Heart left ventricle (tissue), 16 donors: ENCODE results near the gene TMEM273. TPM values are rescaled to one million over a fixed set of nuclear protein-coding genes. Genes with fewer than 3 reads are reported as not detected.

Source experiments
- ATAC-seq, 4 donors: fragments of 200-7000 bp; cut with Tn5 transposase; one replicate each; pipeline ENCODE4 v1.9.1; 2020 to 2022; ENCODE audit warnings: moderate library complexity in 4 of 4, mild to moderate bottlenecking in 3 of 4, moderate number of reproducible peaks in 1 of 4
- DNase-seq, 5 donors: peaks; one replicate each; pipeline ENCODE4 v3.0.0-alpha.2; 2020
- H3K27ac ChIP-seq, 12 donors: fragments of 200-600 bp; sonication (generic) in 4 of 12; one replicate each; pipeline versions ENCODE4 v1.5.0 to v1.8.0; 2016 to 2022; ENCODE audit warnings: mild to moderate bottlenecking in 2 of 12
- H3K27me3 ChIP-seq, 9 donors: fragments of 200-600 bp; sonication (generic) in 2 of 9; one replicate each; pipeline versions ENCODE4 v1.5.1 to v1.8.0; 2016 to 2022; ENCODE audit warnings: mild to moderate bottlenecking in 3 of 9
- H3K36me3 ChIP-seq, 9 donors: fragments of 200-600 bp; sonication (generic) in 2 of 9; one replicate each; pipeline versions ENCODE4 v1.5.0 to v1.8.0; 2018 to 2022; ENCODE audit warnings: mild to moderate bottlenecking in 2 of 9
- H3K4me1 ChIP-seq, 12 donors: fragments of 200-600 bp; sonication (generic) in 4 of 12; one replicate each; pipeline versions ENCODE4 v1.5.0 to v1.8.0; 2016 to 2022; ENCODE audit warnings: mild to moderate bottlenecking in 3 of 12
- H3K4me3 ChIP-seq, 12 donors: fragments of 200-600 bp; sonication (generic) in 4 of 12; one replicate each; pipeline versions ENCODE4 v1.5.0 to v1.8.0; 2017 to 2022; ENCODE audit warnings: mild to moderate bottlenecking in 9 of 12, moderate library complexity in 4 of 12
- H3K9me3 ChIP-seq, 12 donors: fragments of 200-600 bp; sonication (generic) in 4 of 12; one replicate each; pipeline versions ENCODE4 v1.5.0 to v1.8.0; 2016 to 2022; ENCODE audit warnings: mild to moderate bottlenecking in 1 of 12
- POLR2A ChIP-seq, 2 donors: fragments of 450-650 bp; IDR thresholded peaks; one replicate each; pipeline ENCODE4 v1.6.1; 2017; ENCODE audit warnings: antibody characterized with exemption in 2 of 2, mild to moderate bottlenecking in 2 of 2, moderate library complexity in 2 of 2
- WGBS, 4 donors: extraction: QIAGEN DNeasy Blood & Tissue Kit in 2 of 4; methylation state at CpG; one replicate each; pipeline versions ENCODE4 v1.1.5 to v1.1.7; 2013 to 2018; 5-methylcytosine and 5-hydroxymethylcytosine counted together
- intact Hi-C, 10 donors: fragments of 100-400 bp; cut with DNase I; formaldehyde crosslinking; loops; one replicate each; pipeline versions ENCODE4 v1.11.1 to v1.14.2; 2022
- polyA plus RNA-seq, 2 donors: library from polyadenylated mRNA; stranded (reverse); fragments of 200-250 nt; gene quantifications; one replicate each; pipeline ENCODE4 v1.2.3, GENCODE V29; 2013
- total RNA-seq, 9 donors: library from RNA; depleted of rRNA in 2 of 9; stranded (reverse); fragments of >200 nt in 2 of 9; fragmentation: NEBNext Ultra II Directional in 3 of 9; extraction: Animal tissue kit (Norgen Biotek cat#: 25700) in 3 of 9; gene quantifications; one replicate each; pipeline versions ENCODE4 v1.1.0 to v1.2.4, GENCODE V29; 2016 to 2023
- TF ChIP-seq, protein P1 (sequence below), 12 donors: fragments of 200-600 bp; sonication (generic) in 4 of 12; IDR thresholded peaks; one replicate each; pipeline versions ENCODE4 v1.5.0 to v1.8.0; 2018 to 2022; ENCODE audit warnings: antibody characterized with exemption in 12 of 12, mild to moderate bottlenecking in 5 of 12
- donor health status: ischemic (EF 13 %, LVEDD 7.1; RV severe dilation, severe dysfunction).
- donor health status: healthy with polysubstance abuse.
- donor health status: DM: no; HTN: yes; CAD: no.
- donor health status: DM: no; HTN: no; CAD: no.
- donor health status: ischemic (EF 25% LVEDD 6.9; RV normal size, moderate dysfunction).
- donor health status: ischemic (EF 25% LVEDD 5.7; RV mildly dilated, moderate dysfunction).
- donor health status: healthy.
- donor health status: DM: yes; HTN: yes; CAD: no.
- donor health status: ischemic (EF 35%, LVEDD 5.7; RV mildly dilated, moderate dysfunction).
- donor health status: nonischemic (EF 11% LVEDD 7.7; RV severe dilation, severe dysfunction).
- donor health status: DM: yes; HTN: yes; CAD: no.
- donor health status: PGD.
- donor health status: ischemic (EF 29% LVEDD 5.4; RV normal size, mild dysfunction).
- donor health status: nonischemic (EF 23%, LVEDD 6.1; RV moderate dilation, normal function).

The TMEM273 gene
- total and polyA plus RNA-seq, 11 donors = 7.9 to 38.7 (median 16.9) TPM

DNA sequence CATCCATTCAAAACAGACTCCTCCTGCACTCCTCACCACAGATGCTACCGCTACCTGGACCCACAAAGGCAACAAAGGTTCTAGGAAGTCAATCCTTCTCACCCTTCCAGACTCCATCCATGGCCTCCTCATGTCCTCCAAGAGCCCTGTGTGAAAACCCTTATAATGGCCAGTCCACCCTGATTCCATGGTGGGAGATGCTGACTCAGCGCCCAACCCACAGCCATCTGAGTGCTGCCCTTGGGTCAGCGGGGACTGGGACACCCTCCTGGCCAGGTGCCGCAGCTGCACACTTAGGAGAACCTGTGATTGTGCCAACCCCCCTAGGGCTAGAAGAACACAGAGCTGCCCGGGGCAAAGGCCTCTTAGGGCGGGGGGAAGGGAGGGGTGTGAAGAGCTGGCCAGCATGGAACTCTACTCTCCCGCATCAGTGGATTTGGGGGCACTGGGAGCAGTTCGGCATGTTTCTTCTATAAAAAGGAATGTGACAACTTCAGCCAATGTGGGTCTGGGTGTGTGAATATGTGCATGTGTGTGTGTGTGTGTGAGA, 25.4 kb downstream of the TMEM273 start:
- WGBS, 4 donors = 86 to 91% (median 89%) methylated on average over 7 to 8 of the region's 8 CpGs
- TF ChIP-seq, protein P1, sequence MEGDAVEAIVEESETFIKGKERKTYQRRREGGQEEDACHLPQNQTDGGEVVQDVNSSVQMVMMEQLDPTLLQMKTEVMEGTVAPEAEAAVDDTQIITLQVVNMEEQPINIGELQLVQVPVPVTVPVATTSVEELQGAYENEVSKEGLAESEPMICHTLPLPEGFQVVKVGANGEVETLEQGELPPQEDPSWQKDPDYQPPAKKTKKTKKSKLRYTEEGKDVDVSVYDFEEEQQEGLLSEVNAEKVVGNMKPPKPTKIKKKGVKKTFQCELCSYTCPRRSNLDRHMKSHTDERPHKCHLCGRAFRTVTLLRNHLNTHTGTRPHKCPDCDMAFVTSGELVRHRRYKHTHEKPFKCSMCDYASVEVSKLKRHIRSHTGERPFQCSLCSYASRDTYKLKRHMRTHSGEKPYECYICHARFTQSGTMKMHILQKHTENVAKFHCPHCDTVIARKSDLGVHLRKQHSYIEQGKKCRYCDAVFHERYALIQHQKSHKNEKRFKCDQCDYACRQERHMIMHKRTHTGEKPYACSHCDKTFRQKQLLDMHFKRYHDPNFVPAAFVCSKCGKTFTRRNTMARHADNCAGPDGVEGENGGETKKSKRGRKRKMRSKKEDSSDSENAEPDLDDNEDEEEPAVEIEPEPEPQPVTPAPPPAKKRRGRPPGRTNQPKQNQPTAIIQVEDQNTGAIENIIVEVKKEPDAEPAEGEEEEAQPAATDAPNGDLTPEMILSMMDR (IDR thresholded peaks at IDR 0.05) = no peak
- TF ChIP-seq POLR2A (IDR thresholded peaks at IDR 0.05) = no peak
- peaks cover 0 to 50% (median 18%) of the 10 kb centered on the region in 9 donors for H3K36me3 ChIP-seq
- H3K9me3 ChIP-seq = no peaks in the 10 kb centered on the region
- H3K4me3 ChIP-seq = no peak overlapping the region
- ATAC-seq (no peak), DNase-seq (no peak)
- no peak overlapping the region for H3K27ac ChIP-seq
- intact Hi-C loops = loop anchor here (2.0 to 10.0 kb wide), 8 partner anchors 51 to 608 kb away; no protein-coding TSS in a partner anchor
- H3K4me1 ChIP-seq = peaks cover 0 to 17% (median 4%) of the 10 kb centered on the region in 12 donors
- H3K27me3 ChIP-seq = no peaks in the 10 kb centered on the region

DNA sequence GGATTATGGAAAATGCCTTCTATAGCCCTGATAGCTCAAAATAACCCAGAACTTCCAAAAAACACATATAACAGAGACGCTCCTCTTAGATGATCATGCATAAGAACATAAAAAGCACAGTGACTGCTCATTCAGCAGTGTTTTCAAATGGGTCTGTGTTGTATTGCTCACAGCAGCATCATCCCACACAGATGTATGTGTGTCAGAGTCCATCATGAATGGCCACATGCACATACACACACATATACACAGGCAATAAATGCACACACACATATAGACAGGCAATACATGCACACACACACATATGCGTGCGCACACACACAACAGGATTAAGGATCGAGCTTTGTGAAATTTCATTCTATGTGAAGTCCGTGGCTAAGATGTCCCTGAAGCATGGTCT, 26.1 kb downstream of the TMEM273 start:
- H3K4me3 ChIP-seq = no peak overlapping the region
- intact Hi-C loops = loop anchor here (2.0 to 10.0 kb wide), 8 partner anchors 50 to 607 kb away; no protein-coding TSS in a partner anchor
- no peaks in the 10 kb centered on the region for H3K27me3 ChIP-seq
- H3K9me3 ChIP-seq = no peaks in the 10 kb centered on the region
- H3K27ac ChIP-seq = no peak overlapping the region
- TF ChIP-seq, protein P1 (IDR thresholded peaks at IDR 0.05) = no peak
- TF ChIP-seq POLR2A (IDR thresholded peaks at IDR 0.05) = no peak
- H3K36me3 ChIP-seq = peaks cover 0 to 45% (median 18%) of the 10 kb centered on the region in 9 donors
- ATAC-seq (no peak), DNase-seq (no peak)
- H3K4me1 ChIP-seq = peaks cover 0 to 14% (median under 1%) of the 10 kb centered on the region in 12 donors
- WGBS, 4 donors = 78 to 92% (median 86%) methylated on average over 5 of the region's 5 CpGs

GRCh38 chr10:49161411-49161997, 26.7 kb downstream of the TMEM273 start:
- ATAC-seq (peak; percentile 47 to 81 (median 66)), DNase-seq (no peak)
- intact Hi-C loops = loop anchor here (2.0 to 10.0 kb wide), 9 partner anchors 49 to 607 kb away; no protein-coding TSS in a partner anchor
- WGBS, 4 donors = 52 to 58% (median 55%) methylated on average over 8 of the region's 8 CpGs
- no peak overlapping the region for H3K27ac ChIP-seq
- no peak overlapping the region for H3K4me3 ChIP-seq
- H3K9me3 ChIP-seq = no peaks in the 10 kb centered on the region
- no peak for TF ChIP-seq POLR2A (IDR thresholded peaks at IDR 0.05)
- TF ChIP-seq, protein P1 (IDR thresholded peaks at IDR 0.05) = peak; percentile 20 to 66 (median 46)
- peaks cover 0 to 42% (median 17%) of the 10 kb centered on the region in 9 donors for H3K36me3 ChIP-seq
- peaks cover 0 to 12% (median 0%) of the 10 kb centered on the region in 12 donors for H3K4me1 ChIP-seq
- H3K27me3 ChIP-seq = no peaks in the 10 kb centered on the region

DNA sequence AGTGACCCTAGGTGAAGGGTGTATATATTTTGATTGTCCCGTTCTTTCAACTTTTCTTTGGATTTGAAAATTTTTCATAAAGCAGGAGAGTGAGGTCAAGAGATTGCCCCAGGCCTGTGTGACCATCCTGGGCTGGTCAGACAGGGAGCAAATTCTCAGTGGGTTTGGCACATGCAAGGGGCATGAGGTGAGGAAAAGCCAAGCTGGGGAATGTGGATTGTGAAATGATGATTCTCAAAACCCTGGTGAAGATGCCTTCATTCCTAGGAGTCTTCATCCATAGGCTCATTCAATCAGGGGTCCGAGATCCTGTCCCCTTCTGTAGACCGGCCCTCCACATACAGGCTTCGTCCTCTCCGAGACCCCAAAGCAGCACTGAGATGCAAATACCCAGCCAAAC, 27.4 kb downstream of the TMEM273 start:
- no peak overlapping the region for H3K4me3 ChIP-seq
- intact Hi-C loops = loop anchor here (2.0 to 10.0 kb wide), 9 partner anchors 49 to 606 kb away; no protein-coding TSS in a partner anchor
- H3K9me3 ChIP-seq = no peaks in the 10 kb centered on the region
- no peak overlapping the region for H3K27ac ChIP-seq
- ATAC-seq (no peak), DNase-seq (no peak)
- H3K4me1 ChIP-seq = peaks cover 0 to 7% (median 0%) of the 10 kb centered on the region in 12 donors
- TF ChIP-seq, protein P1 (IDR thresholded peaks at IDR 0.05) = no peak
- no peak for TF ChIP-seq POLR2A (IDR thresholded peaks at IDR 0.05)
- WGBS, 4 donors = 96 to 100% (median 97%) methylated on average over 5 of the region's 5 CpGs
- H3K36me3 ChIP-seq = peaks cover 0 to 37% (median 12%) of the 10 kb centered on the region in 9 donors
- H3K27me3 ChIP-seq = no peaks in the 10 kb centered on the region
